ENCODE results near the gene ARNT2. TPM values are rescaled to one million over a fixed set of nuclear protein-coding genes. Genes with fewer than 3 reads are reported as not detected.

The ARNT2 gene
- total and polyA plus RNA-seq, 10 of the 15 experiments (the other 5 are each of a cell fraction or from before 2014, with no cell fraction given): 0.07 to 0.49 (median 0.09) TPM; not detected in 6

DNA sequence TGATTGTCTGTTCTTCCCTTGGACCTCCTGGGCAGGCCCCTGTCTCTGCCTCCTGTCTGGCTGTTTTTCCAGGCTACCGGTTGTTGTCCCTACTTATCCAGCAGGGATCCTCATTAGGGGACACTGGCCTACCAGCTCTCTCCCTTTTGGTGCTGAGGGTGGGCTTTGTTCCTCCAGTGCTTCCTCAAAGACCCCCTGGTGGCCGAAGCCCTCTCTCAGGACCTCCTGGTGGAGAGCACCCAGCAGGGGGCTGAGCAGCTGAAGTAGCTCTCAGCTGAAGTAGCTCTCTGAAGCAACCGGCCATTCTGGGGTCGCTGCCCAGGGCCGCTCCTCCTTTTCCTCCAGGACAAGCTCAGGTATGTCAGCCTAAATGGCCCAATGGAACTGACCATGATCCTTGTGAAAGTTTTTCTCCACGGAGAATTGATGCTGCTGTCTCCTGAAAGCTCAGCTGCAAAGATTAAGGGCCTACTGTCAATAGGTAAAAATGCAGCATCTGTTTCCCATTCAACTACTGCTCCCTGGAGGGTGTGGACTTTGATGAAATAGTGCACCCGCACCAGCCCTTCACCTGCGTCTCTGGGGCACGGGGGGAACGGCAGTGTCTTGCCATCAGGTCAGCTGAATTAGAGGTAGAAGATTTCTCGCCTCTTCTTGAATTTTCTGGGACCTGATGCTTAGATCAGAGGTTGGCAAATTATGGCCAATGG, 27.6 kb downstream of the ARNT2 start:
- DNase-seq (ENCODE audit: low read depth, low spot score): no peak
- Histone ChIP-seq H3K79me2 (ENCODE audit: control insufficient read depth, insufficient read depth, low read length) (no peaks in the 10 kb centered on the region), H3K9ac (ENCODE audit: control insufficient read depth, insufficient read depth, low read length) (no peak overlapping the region), H4K20me1 (ENCODE audit: control insufficient read depth, insufficient read depth) (no peaks in the 10 kb centered on the region), H3K27ac (ENCODE audit: control insufficient read depth, insufficient read depth) (no peak overlapping the region), H3K9me3 (replicated peaks; ENCODE audit: control insufficient read depth, insufficient read depth, low read length) (no peaks in the 10 kb centered on the region), H3K27me3 (replicated peaks in 1 of 2; ENCODE audit: control insufficient read depth in 2 of 2, insufficient read depth in 2 of 2, low read length in 1 of 2) (no peaks in the 10 kb centered on the region; a peak in 2 of 4 replicates), H3K4me1 (ENCODE audit: control insufficient read depth, insufficient read depth, low read length) (no peaks in the 10 kb centered on the region), H2AFZ (ENCODE audit: control insufficient read depth, low read depth, low read length) (no peak overlapping the region), H3K4me2 (ENCODE audit: control insufficient read depth, insufficient read depth) (no peak overlapping the region), H3K36me3 (ENCODE audit: control insufficient read depth in 2 of 2, insufficient read depth in 2 of 2, low read length in 1 of 2) (no peaks in the 10 kb centered on the region), H3K4me3 (no peak overlapping the region)
- ChIA-PET POLR2A (no interaction called here), CTCF (interaction anchor here (1.0 kb wide), 1 partner anchor 22 kb away, joined by 3 read pairs; no protein-coding TSS in a partner anchor), RAD21 (ENCODE audit: unreplicated experiment) (no interaction called here), SMC1A (ENCODE audit: uncharacterized antibody, unreplicated experiment) (no interaction called here)
- in situ Hi-C loops (cut with MboI): no loop called here
- intact Hi-C loops (cut with micrococcal nuclease; ENCODE audit: unreplicated experiment): no loop called here
- FAIRE-seq: no peak
- whole genome bisulfite sequencing (ENCODE audit: insufficient coverage, insufficient replicate concordance, low lambda C conversion rate, missing lambda C conversion rate): 11% methylated on average over 11 of the region's 11 CpGs
- no peak for TF ChIP-seq NRF1 (conservative IDR thresholded peaks at IDR 0.05; ENCODE audit: low read depth, low read length)
- TF ChIP-seq MEF2A (IDR thresholded peaks at IDR 0.05; ENCODE audit: insufficient read depth, low read depth, low read length): no peak
- no peak for TF ChIP-seq CBX3 (IDR thresholded peaks at IDR 0.05; ENCODE audit: borderline replicate concordance, low read depth)
- no peak for TF ChIP-seq MTA2 (IDR thresholded peaks at IDR 0.05; ENCODE audit: low read depth)
- no peak for TF ChIP-seq ZNF217 (IDR thresholded peaks at IDR 0.05)
- no peak for TF ChIP-seq RAD51 (IDR thresholded peaks at IDR 0.05)
- TF ChIP-seq EZH2 (IDR thresholded peaks at IDR 0.05; ENCODE audit: borderline replicate concordance, control insufficient read depth, low read depth, low read length): no peak
- BruUV-seq (replicated peaks): no TSS peak
- no peak for ATAC-seq

DNA sequence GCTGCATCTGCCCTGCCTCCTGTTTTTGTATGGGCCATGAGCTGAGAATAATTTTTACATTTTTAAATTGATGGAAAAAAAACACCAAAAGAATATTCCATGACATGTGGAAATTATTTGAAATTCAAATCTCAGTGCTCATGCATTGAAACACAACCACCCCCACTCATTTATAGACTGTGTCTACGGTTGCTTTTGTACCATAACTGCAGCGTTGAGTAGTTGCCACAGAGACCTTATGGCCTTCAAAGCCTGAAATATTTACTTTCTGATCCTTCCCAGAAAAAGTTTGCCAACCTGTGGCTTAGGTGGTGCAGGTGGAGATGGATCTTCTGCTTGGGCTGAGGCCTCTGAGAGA, 28.1 kb downstream of the ARNT2 start:
- FAIRE-seq (no peak), DNase-seq (ENCODE audit: low read depth, low spot score) (no peak), ATAC-seq (no peak)
- no peak overlapping the region for H3K27ac ChIP-seq (ENCODE audit: control insufficient read depth, insufficient read depth)
- no peaks in the 10 kb centered on the region for H3K9me3 ChIP-seq (replicated peaks; ENCODE audit: control insufficient read depth, insufficient read depth, low read length)
- no peaks in the 10 kb centered on the region for H3K36me3 ChIP-seq (ENCODE audit: control insufficient read depth in 2 of 2, insufficient read depth in 2 of 2, low read length in 1 of 2)
- 5% methylated on average over 2 of the region's 2 CpGs for WGBS (ENCODE audit: insufficient coverage, insufficient replicate concordance, low lambda C conversion rate, missing lambda C conversion rate)
- H3K9ac ChIP-seq (ENCODE audit: control insufficient read depth, insufficient read depth, low read length): no peak overlapping the region
- in situ Hi-C loops (cut with MboI) (no loop called here), intact Hi-C loops (cut with micrococcal nuclease; ENCODE audit: unreplicated experiment) (no loop called here)
- ChIA-PET RAD21 (ENCODE audit: unreplicated experiment) (no interaction called here), SMC1A (ENCODE audit: uncharacterized antibody, unreplicated experiment) (no interaction called here), CTCF (interaction anchor here (1.0 kb wide), 1 partner anchor 22 kb away, joined by 3 read pairs; no protein-coding TSS in a partner anchor), POLR2A (no interaction called here)
- no peak overlapping the region for H3K4me2 ChIP-seq (ENCODE audit: control insufficient read depth, insufficient read depth)
- no peaks in the 10 kb centered on the region for H3K79me2 ChIP-seq (ENCODE audit: control insufficient read depth, insufficient read depth, low read length)
- H3K27me3 ChIP-seq (replicated peaks in 1 of 2; ENCODE audit: control insufficient read depth in 2 of 2, insufficient read depth in 2 of 2, low read length in 1 of 2): no peaks in the 10 kb centered on the region; a peak in 2 of 4 replicates
- no peak overlapping the region for H3K4me3 ChIP-seq
- H2AFZ ChIP-seq (ENCODE audit: control insufficient read depth, low read depth, low read length): no peak overlapping the region
- no peaks in the 10 kb centered on the region for H4K20me1 ChIP-seq (ENCODE audit: control insufficient read depth, insufficient read depth)
- no TSS peak for BruUV-seq (replicated peaks)
- no peaks in the 10 kb centered on the region for H3K4me1 ChIP-seq (ENCODE audit: control insufficient read depth, insufficient read depth, low read length)
- TF ChIP-seq STAT3 (IDR thresholded peaks at IDR 0.05; ENCODE audit: low read depth, low read length): no peak

Measured in GM12878 (cell line).